Central memory CD8-positive, alpha-beta T cell (primary cell): ENCODE results near the gene TRIM25.
"Not testable (repeated sequence)": the region's sequence is repeated elsewhere in the genome, so short reads cannot be mapped to it uniquely, and the experiment has no call there.

Experiments
- ATAC-seq: fragments of 150-1000 bp; cut with Tn5 transposase; replicated peaks from 2 replicates; pipeline ENCODE4 v1.10.0; 2022; ENCODE audit warnings: mild to moderate bottlenecking, moderate FRiP score, moderate number of reproducible peaks; ENCODE audit not compliant: poor library complexity, severe bottlenecking; ENCODE audit errors: extremely low read depth
- DNase-seq, 2 donors: peaks; one replicate each; pipeline ENCODE4 v3.0.0; 2021; ENCODE audit warnings: low spot score in 2 of 2
- H3K27ac Mint-ChIP-seq: one replicate; pipeline ENCODE4 v1.8.0; 2022; ENCODE audit warnings: low read depth, mild to moderate bottlenecking, moderate library complexity, mixed read lengths
- H3K27me3 Mint-ChIP-seq: one replicate; pipeline ENCODE4 v1.8.0; 2022; ENCODE audit warnings: mixed read lengths
- H3K36me3 Mint-ChIP-seq: one replicate; pipeline ENCODE4 v1.8.0; 2022; ENCODE audit warnings: mild to moderate bottlenecking, moderate library complexity, mixed read lengths; ENCODE audit not compliant: insufficient read depth
- H3K4me1 Mint-ChIP-seq: one replicate; pipeline ENCODE4 v1.8.0; 2022; ENCODE audit warnings: mixed read lengths
- H3K4me3 Mint-ChIP-seq: one replicate; pipeline ENCODE4 v1.8.0; 2022; ENCODE audit warnings: mild to moderate bottlenecking, moderate library complexity, mixed read lengths
- H3K9me3 Mint-ChIP-seq: one replicate; pipeline ENCODE4 v1.8.0; 2022; ENCODE audit warnings: mixed read lengths

The TRIM25 gene, protein sequence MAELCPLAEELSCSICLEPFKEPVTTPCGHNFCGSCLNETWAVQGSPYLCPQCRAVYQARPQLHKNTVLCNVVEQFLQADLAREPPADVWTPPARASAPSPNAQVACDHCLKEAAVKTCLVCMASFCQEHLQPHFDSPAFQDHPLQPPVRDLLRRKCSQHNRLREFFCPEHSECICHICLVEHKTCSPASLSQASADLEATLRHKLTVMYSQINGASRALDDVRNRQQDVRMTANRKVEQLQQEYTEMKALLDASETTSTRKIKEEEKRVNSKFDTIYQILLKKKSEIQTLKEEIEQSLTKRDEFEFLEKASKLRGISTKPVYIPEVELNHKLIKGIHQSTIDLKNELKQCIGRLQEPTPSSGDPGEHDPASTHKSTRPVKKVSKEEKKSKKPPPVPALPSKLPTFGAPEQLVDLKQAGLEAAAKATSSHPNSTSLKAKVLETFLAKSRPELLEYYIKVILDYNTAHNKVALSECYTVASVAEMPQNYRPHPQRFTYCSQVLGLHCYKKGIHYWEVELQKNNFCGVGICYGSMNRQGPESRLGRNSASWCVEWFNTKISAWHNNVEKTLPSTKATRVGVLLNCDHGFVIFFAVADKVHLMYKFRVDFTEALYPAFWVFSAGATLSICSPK

DNA sequence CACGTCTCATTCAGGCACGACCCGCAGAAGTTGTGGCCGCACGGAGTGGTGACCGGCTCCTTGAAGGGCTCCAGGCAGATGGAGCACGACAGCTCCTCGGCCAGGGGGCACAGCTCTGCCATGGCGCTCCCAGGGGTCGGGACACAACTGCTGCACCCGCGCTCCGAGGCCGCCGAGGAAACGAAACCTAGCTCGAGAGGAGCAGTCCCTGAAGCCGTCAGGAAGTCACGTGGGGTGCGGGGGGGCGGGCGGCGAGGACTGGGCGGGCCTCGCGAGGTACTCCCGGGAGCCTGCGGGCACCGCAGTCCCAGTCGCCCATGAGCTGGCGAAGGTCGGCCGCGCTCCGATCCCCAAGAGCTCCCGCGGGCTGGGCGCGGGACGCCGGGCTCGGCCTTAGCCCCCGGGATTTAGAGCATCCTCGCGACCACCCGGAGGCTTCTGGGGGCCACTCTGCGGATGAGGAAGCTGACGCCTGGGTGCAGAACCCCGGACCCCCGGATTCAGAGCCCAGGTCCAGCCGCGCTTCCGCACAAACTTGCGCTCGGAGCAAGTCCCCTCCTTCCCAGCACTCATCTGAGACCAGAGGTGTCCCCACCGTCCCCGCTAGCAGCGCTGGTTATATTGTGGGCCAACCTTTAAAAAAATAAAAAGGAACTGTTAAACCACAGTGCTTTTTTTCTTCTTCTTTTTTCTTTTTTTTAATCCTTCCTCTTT is at the start of gene TRIM25:
TRIM25 (minus strand) TSS at position 183 of the 714 bp plus-strand sequence; CDS start at position 122, 61 bp downstream.
- H3K4me1 Mint-ChIP-seq: peaks cover 40% of the 10 kb centered on the region
- H3K9me3 Mint-ChIP-seq: peaks cover 5% of the 10 kb centered on the region
- ATAC-seq (peak; percentile 94), DNase-seq (peak; percentile 56 to 67)
- peak within 1 kb of the TSS; percentile 82 for H3K4me3 Mint-ChIP-seq
- peak within 1 kb of the TSS; percentile 82 for H3K27ac Mint-ChIP-seq
- H3K36me3 Mint-ChIP-seq: peaks cover 17% of the 10 kb centered on the region
- H3K27me3 Mint-ChIP-seq: no peaks in the 10 kb centered on the region

DNA sequence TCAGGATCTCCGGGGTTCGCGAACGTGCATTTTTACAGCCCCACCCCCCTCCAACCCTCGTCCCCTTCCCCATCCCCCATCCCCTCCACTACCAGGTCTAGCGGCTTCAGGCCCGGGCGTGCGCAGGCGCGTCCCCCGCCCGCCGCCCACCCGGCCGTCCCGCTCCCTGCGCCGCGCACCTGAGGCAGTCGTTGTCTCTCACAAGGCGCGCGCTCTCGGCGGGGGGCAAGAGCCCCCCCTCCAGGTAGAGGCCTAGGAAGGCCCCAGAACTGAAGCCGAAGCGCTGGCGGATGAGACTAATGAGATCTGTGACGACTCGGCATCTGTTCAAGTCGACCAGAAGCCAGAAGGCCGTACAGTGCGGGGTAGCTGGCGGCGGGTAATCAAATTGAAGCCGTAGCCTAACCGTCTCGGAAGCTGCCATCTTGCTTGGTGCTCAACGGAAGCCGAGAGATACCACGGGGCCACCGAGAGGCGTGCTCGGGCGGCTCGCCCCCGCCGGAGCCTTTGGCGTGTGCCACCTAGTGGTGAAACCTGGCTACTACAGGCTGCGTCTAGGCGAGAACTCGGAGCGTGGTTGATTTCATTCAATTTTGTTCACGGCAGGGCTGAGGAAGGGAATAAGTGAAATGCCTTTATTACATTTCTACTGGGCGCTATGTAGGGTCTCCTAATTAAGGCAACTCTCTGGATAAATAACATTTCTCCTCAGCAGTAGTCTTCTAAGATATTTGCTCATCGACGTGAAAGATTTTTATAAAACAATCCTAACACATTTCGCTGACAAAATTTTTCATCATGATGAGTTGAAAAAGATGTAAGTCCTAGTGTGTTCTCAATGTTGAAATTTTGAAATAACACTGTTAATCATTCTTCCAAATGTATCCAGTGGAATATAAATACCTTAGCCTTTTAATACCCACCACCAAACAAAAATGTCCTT is 47.0 kb upstream of the TRIM25 start, which contains the start of gene COIL:
COIL (minus strand) TSS at position 455 of the 943 bp plus-strand sequence; CDS start at position 424, 31 bp downstream.
- peak within 1 kb of the TSS; percentile 76 for H3K4me3 Mint-ChIP-seq
- ATAC-seq: peak; percentile 97
- DNase-seq: peak; percentile 88 to 94

DNA sequence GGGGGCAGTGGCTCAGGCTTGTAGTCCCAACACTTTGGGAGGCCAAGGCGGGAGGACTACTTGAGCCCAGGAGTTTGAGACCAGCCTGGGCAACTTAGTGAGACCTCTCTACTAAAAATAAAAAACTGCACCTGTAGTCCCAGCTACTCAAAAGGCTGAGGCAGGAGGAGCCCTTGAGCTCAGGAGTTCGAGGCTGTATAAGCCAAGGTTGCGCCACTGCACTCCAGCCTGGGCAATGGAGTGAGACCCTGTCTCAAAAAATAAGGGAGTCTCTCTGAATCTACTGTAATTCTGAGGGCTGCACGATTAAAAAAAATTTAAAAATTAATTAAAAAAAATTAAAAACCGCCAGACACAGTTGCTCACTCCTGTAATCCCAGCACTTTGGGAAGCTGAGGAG is 43.1 kb upstream of the TRIM25 start:
- Mint-ChIP-seq H3K27ac (no peak overlapping the region), H3K27me3 (no peaks in the 10 kb centered on the region), H3K9me3 (no peaks in the 10 kb centered on the region), H3K4me3 (no peak overlapping the region), H3K4me1 (peaks cover 6% of the 10 kb centered on the region), H3K36me3 (peaks cover 8% of the 10 kb centered on the region)
- no peak for ATAC-seq
- DNase-seq: no peak

More for the DNA sequence above, 47.0 kb upstream of the TRIM25 start, which contains the start of gene COIL:
- Mint-ChIP-seq H3K27ac (peak within 1 kb of the TSS; percentile 74), H3K9me3 (no peaks in the 10 kb centered on the region), H3K36me3 (peaks cover 6% of the 10 kb centered on the region), H3K27me3 (no peaks in the 10 kb centered on the region), H3K4me1 (peaks cover 6% of the 10 kb centered on the region)

DNA sequence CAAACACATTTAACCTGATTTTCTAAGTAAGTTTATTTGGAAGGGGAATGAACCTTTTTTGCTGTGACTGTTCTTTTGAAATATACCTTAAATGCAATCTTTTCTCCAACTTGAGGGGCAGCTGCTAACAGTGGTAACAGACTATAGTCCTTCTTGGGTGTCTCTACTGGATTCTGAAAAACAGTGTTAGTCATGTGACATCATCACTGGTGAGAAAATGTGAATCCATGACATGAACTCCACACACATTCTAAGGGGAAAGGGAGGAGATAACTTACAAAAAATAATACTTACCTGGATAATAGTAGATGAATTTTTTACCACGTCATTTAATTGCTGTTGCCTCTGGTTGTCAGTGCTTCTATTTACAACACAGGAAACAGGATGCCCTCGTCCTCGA is 35.7 kb upstream of the TRIM25 start:
- Mint-ChIP-seq H3K4me3 (no peak overlapping the region), H3K27me3 (no peaks in the 10 kb centered on the region), H3K9me3 (no peaks in the 10 kb centered on the region), H3K4me1 (peaks cover 4% of the 10 kb centered on the region), H3K27ac (no peak overlapping the region), H3K36me3 (peaks cover 44% of the 10 kb centered on the region)
- DNase-seq (no peak), ATAC-seq (no peak)

GRCh38 chr17:56948491-56948890 is 34.6 kb upstream of the TRIM25 start:
- no peak overlapping the region for H3K27ac Mint-ChIP-seq
- H3K36me3 Mint-ChIP-seq: peaks cover 51% of the 10 kb centered on the region

GRCh38 chr17:56947741-56948140 is 33.9 kb upstream of the TRIM25 start:
- DNase-seq (no peak), ATAC-seq (no peak)
- H3K36me3 Mint-ChIP-seq: peaks cover 55% of the 10 kb centered on the region
- no peak overlapping the region for H3K4me3 Mint-ChIP-seq
- no peaks in the 10 kb centered on the region for H3K27me3 Mint-ChIP-seq
- H3K9me3 Mint-ChIP-seq: no peaks in the 10 kb centered on the region
- peaks cover 4% of the 10 kb centered on the region for H3K4me1 Mint-ChIP-seq
- no peak overlapping the region for H3K27ac Mint-ChIP-seq

More at GRCh38 chr17:56948491-56948890, 34.6 kb upstream of the TRIM25 start:
- Mint-ChIP-seq H3K4me3 (no peak overlapping the region), H3K4me1 (peaks cover 4% of the 10 kb centered on the region), H3K27me3 (no peaks in the 10 kb centered on the region), H3K9me3 (no peaks in the 10 kb centered on the region)
- no peak for ATAC-seq
- DNase-seq: no peak

GRCh38 chr17:56945938-56946505 is 32.2 kb upstream of the TRIM25 start:
- ATAC-seq (no peak), DNase-seq (no peak)
- Mint-ChIP-seq H3K9me3 (no peaks in the 10 kb centered on the region), H3K4me3 (no peak overlapping the region), H3K4me1 (peaks cover 4% of the 10 kb centered on the region), H3K27me3 (no peaks in the 10 kb centered on the region), H3K36me3 (peaks cover 62% of the 10 kb centered on the region), H3K27ac (no peak overlapping the region)

GRCh38 chr17:56943505-56944125 is 29.8 kb upstream of the TRIM25 start:
- no peak overlapping the region for H3K4me3 Mint-ChIP-seq
- DNase-seq (no peak), ATAC-seq (no peak)
- no peaks in the 10 kb centered on the region for H3K27me3 Mint-ChIP-seq
- H3K36me3 Mint-ChIP-seq: peaks cover 66% of the 10 kb centered on the region
- no peak overlapping the region for H3K27ac Mint-ChIP-seq
- H3K9me3 Mint-ChIP-seq: no peaks in the 10 kb centered on the region
- no peaks in the 10 kb centered on the region for H3K4me1 Mint-ChIP-seq

DNA sequence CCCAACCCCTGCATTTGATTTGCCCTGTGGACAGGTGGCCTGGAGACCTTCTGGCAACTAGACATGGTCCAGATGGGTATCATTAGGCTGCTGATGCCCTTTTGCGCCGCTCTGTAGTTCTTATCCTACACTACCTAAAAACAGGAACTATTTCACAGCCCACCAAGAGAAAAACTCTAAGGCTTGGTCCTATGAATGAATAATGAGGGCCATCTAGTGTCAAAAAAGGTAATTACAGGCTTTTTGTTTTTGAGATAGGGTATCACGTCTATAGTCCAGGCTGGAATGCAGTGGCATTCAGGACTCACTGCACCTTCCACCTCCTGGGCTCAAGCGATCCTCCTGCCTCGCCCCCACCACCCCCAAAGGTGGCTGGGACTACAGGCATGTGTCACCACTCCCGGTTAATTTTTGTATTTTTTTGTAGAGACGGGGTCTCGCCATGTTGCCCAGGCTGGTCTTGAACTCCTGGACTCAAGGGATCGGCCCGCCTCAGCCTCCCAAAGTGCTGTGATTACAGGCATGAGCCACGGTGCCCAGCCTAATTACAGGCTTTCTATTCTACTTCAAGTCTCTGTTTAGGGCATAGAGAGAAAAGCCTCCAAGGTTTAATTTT is 26.1 kb upstream of the TRIM25 start:
- Mint-ChIP-seq H3K27me3 (no peaks in the 10 kb centered on the region), H3K36me3 (peaks cover 58% of the 10 kb centered on the region), H3K27ac (no peak overlapping the region), H3K9me3 (no peaks in the 10 kb centered on the region), H3K4me1 (no peaks in the 10 kb centered on the region), H3K4me3 (no peak overlapping the region)
- ATAC-seq (peak; percentile 28), DNase-seq (no peak)

DNA sequence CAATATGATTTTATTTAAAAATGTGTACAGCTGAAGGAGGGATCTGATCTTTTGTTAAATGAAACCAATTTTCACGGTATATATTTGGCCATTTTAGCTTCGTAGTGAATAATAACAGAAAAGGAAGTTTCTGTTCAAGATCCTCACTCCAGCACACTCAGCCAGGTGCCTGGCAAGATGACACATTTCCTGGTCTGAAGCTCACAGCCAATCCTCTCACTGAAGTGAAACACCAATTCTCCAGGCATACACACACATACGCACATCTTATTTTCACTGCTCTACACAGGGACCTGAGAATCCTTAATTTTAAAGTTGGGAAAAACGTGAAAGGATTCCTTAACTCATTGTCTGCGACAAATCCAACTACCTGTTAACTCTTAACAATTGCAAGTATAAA is 24.4 kb upstream of the TRIM25 start:
- H3K36me3 Mint-ChIP-seq: peaks cover 51% of the 10 kb centered on the region
- not testable (repeated sequence) for H3K27ac Mint-ChIP-seq, H3K27me3 Mint-ChIP-seq, ATAC-seq, H3K4me3 Mint-ChIP-seq, H3K4me1 Mint-ChIP-seq, H3K9me3 Mint-ChIP-seq, DNase-seq

GRCh38 chr17:56937687-56938086 is 23.8 kb upstream of the TRIM25 start:
- Mint-ChIP-seq H3K27me3 (no peaks in the 10 kb centered on the region), H3K4me3 (no peak overlapping the region), H3K9me3 (no peaks in the 10 kb centered on the region), H3K4me1 (no peaks in the 10 kb centered on the region), H3K36me3 (peaks cover 49% of the 10 kb centered on the region), H3K27ac (no peak overlapping the region)
- ATAC-seq: no peak
- no peak for DNase-seq
